ENCODE measurements around the gene PTGR3.

PTGR3 gene

DNA sequence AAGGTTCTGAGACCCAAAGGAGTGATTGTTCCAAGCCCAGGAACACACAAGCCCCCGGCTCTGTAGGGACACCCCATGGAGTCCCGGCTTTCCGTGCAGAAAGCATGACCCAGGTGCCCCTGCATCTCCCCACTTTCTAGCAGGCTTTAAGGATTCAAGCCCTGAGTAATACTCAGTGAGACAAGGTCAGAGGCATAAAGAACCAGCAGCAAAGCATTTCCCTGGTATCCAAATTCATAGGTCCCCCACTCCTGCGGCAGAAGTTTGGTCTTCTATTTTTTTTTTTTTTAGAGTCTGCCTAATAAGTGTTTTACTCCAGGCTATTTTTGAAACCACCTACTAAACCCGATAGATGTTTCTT, 18.0 kb upstream of the PTGR3 start:
- TF ChIP-seq ZNF544 (tag by site-specific recombination; IDR thresholded peaks at IDR 0.05) = no peak
- no peak for TF ChIP-seq ZNF133 (tag by site-specific recombination; IDR thresholded peaks at IDR 0.05)
- TF ChIP-seq ZNF184 (tag by site-specific recombination; IDR thresholded peaks at IDR 0.05) = no peak
- TF ChIP-seq, protein P1, sequence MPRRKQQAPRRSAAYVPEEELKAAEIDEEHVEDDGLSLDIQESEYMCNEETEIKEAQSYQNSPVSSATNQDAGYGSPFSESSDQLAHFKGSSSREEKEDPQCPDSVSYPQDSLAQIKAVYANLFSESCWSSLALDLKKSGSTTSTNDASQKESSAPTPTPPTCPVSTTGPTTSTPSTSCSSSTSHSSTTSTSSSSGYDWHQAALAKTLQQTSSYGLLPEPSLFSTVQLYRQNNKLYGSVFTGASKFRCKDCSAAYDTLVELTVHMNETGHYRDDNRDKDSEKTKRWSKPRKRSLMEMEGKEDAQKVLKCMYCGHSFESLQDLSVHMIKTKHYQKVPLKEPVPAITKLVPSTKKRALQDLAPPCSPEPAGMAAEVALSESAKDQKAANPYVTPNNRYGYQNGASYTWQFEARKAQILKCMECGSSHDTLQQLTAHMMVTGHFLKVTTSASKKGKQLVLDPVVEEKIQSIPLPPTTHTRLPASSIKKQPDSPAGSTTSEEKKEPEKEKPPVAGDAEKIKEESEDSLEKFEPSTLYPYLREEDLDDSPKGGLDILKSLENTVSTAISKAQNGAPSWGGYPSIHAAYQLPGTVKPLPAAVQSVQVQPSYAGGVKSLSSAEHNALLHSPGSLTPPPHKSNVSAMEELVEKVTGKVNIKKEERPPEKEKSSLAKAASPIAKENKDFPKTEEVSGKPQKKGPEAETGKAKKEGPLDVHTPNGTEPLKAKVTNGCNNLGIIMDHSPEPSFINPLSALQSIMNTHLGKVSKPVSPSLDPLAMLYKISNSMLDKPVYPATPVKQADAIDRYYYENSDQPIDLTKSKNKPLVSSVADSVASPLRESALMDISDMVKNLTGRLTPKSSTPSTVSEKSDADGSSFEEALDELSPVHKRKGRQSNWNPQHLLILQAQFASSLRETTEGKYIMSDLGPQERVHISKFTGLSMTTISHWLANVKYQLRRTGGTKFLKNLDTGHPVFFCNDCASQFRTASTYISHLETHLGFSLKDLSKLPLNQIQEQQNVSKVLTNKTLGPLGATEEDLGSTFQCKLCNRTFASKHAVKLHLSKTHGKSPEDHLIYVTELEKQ (tag by site-specific recombination; IDR thresholded peaks at IDR 0.05; ENCODE audit: borderline replicate concordance) = no peak
- no peak for TF ChIP-seq ZNF37A (tag by site-specific recombination; IDR thresholded peaks at IDR 0.05)
- no peak for TF ChIP-seq ZNF747 (tag by site-specific recombination; IDR thresholded peaks at IDR 0.05)
- no peak for TF ChIP-seq ZNF223 (tag by site-specific recombination; IDR thresholded peaks at IDR 0.05)
- no peaks in the 10 kb centered on the region for H3K36me3 ChIP-seq (ENCODE audit: control insufficient read depth in 2 of 2, insufficient read depth in 1 of 2, low read length in 2 of 2)
- POLR2A ChIA-PET = no interaction called here
- CTCF ChIA-PET = no interaction called here
- H3K4me3 ChIP-seq (ENCODE audit: low read depth, low read length) = no peak overlapping the region
- no peak overlapping the region; the same call in 1 of the 2 replicates for H3K27ac ChIP-seq (ENCODE audit: extremely low read depth, low read depth, low read length)
- peaks cover 42% of the 10 kb centered on the region for H3K4me1 ChIP-seq (ENCODE audit: control insufficient read depth, insufficient read depth, low read length)
- H3K9me3 ChIP-seq (ENCODE audit: control insufficient read depth, insufficient read depth, low read depth, low read length) = no peaks in the 10 kb centered on the region

GRCh38 chr18:75226286-75226955, 17.5 kb upstream of the PTGR3 start:
- ChIA-PET POLR2A (no interaction called here), CTCF (no interaction called here)
- H3K36me3 ChIP-seq (ENCODE audit: control insufficient read depth in 2 of 2, insufficient read depth in 1 of 2, low read length in 2 of 2) = no peaks in the 10 kb centered on the region

DNA sequence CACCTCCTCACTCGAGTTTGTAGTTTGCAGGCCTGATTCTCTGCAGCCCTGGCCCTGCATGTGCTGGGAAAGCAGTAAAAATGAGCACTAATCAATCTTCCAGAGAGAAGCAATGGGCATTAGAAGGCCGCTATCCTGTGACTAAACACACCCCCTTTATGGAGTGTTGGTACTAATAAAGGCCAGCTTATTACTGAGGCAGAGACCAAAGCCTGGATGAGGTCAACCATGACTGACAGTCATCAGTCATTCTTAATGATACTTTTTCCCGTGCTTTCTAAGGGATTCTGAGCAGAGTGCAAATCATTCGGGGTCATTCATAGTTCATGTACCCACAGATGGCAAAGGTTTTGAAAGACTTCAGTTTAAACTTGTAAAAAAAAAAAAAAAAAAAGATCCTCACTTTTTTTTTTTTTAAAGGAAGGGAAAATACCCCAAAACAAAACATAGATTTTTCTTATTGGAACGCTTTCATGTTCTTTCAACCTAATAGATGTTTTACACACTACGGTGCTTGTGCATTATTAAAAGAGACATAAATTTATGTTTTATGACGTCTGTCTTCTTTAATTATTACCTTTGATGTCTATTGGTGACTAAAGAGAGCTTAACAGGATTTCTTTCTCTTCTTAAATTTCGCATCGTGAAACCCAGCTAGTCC, 14.9 kb upstream of the PTGR3 start:
- Histone ChIP-seq H3K9me3 (ENCODE audit: control insufficient read depth, insufficient read depth, low read depth, low read length) (no peaks in the 10 kb centered on the region), H3K27ac (ENCODE audit: extremely low read depth, low read depth, low read length) (peak overlapping the region; percentile 44), H3K36me3 (ENCODE audit: control insufficient read depth in 2 of 2, insufficient read depth in 1 of 2, low read length in 2 of 2) (no peaks in the 10 kb centered on the region), H3K4me3 (ENCODE audit: low read depth, low read length) (no peak overlapping the region), H3K4me1 (ENCODE audit: control insufficient read depth, insufficient read depth, low read length) (peaks cover 61% of the 10 kb centered on the region)
- POLR2A ChIA-PET = interaction anchor here (0.7 kb wide), 1 partner anchor 126 kb away, joined by 5 read pairs; no protein-coding TSS in a partner anchor
- CTCF ChIA-PET = interaction anchor here (0.6 kb wide), 1 partner anchor 13 kb away, joined by 4 read pairs; the partner anchor contains the start of gene TSHZ1
- TF ChIP-seq, protein P2, sequence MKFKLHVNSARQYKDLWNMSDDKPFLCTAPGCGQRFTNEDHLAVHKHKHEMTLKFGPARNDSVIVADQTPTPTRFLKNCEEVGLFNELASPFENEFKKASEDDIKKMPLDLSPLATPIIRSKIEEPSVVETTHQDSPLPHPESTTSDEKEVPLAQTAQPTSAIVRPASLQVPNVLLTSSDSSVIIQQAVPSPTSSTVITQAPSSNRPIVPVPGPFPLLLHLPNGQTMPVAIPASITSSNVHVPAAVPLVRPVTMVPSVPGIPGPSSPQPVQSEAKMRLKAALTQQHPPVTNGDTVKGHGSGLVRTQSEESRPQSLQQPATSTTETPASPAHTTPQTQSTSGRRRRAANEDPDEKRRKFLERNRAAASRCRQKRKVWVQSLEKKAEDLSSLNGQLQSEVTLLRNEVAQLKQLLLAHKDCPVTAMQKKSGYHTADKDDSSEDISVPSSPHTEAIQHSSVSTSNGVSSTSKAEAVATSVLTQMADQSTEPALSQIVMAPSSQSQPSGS (tag by site-specific recombination; IDR thresholded peaks at IDR 0.05; ENCODE audit: low read depth) = no peak
- TF ChIP-seq ZNF416 (tag by site-specific recombination; IDR thresholded peaks at IDR 0.05) (no peak), OVOL3 (tag by site-specific recombination; IDR thresholded peaks at IDR 0.05) (0 out of 2 replicates have a peak, but pooled peaks have one; percentile 24), ZNF2 (tag by site-specific recombination; IDR thresholded peaks at IDR 0.05) (no peak), ZNF785 (tag by site-specific recombination; IDR thresholded peaks at IDR 0.05) (no peak), ZNF175 (tag by site-specific recombination; IDR thresholded peaks at IDR 0.05) (no peak)
- TF ChIP-seq, protein P1 (tag by site-specific recombination; IDR thresholded peaks at IDR 0.05; ENCODE audit: borderline replicate concordance) = peak; percentile 84

More at GRCh38 chr18:75226286-75226955, 17.5 kb upstream of the PTGR3 start:
- H3K4me1 ChIP-seq (ENCODE audit: control insufficient read depth, insufficient read depth, low read length) = peaks cover 44% of the 10 kb centered on the region
- no peak overlapping the region; the same call in 1 of the 2 replicates for H3K27ac ChIP-seq (ENCODE audit: extremely low read depth, low read depth, low read length)
- no peak for TF ChIP-seq ZNF157 (tag by site-specific recombination; IDR thresholded peaks at IDR 0.05)
- no peak for TF ChIP-seq ZNF837 (tag by site-specific recombination; IDR thresholded peaks at IDR 0.05)
- no peak for TF ChIP-seq PRDM1 (tag by site-specific recombination; IDR thresholded peaks at IDR 0.05)
- TF ChIP-seq, protein P3, sequence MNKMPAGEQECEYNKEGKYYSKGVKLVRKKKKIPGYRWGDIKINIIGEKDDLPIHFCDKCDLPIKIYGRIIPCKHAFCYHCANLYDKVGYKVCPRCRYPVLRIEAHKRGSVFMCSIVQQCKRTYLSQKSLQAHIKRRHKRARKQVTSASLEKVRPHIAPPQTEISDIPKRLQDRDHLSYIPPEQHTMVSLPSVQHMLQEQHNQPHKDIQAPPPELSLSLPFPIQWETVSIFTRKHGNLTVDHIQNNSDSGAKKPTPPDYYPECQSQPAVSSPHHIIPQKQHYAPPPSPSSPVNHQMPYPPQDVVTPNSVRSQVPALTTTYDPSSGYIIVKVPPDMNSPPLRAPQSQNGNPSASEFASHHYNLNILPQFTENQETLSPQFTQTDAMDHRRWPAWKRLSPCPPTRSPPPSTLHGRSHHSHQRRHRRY (tag by site-specific recombination; IDR thresholded peaks at IDR 0.05) = no peak
- TF ChIP-seq ZNF768 (tag by site-specific recombination; IDR thresholded peaks at IDR 0.05) = no peak
- no peak for TF ChIP-seq ZFP41 (tag by site-specific recombination; IDR thresholded peaks at IDR 0.05; ENCODE audit: borderline replicate concordance)
- TF ChIP-seq, protein P4, sequence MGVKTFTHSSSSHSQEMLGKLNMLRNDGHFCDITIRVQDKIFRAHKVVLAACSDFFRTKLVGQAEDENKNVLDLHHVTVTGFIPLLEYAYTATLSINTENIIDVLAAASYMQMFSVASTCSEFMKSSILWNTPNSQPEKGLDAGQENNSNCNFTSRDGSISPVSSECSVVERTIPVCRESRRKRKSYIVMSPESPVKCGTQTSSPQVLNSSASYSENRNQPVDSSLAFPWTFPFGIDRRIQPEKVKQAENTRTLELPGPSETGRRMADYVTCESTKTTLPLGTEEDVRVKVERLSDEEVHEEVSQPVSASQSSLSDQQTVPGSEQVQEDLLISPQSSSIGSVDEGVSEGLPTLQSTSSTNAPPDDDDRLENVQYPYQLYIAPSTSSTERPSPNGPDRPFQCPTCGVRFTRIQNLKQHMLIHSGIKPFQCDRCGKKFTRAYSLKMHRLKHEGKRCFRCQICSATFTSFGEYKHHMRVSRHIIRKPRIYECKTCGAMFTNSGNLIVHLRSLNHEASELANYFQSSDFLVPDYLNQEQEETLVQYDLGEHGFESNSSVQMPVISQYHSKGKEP (tag by site-specific recombination; IDR thresholded peaks at IDR 0.05) = no peak
- H3K4me3 ChIP-seq (ENCODE audit: low read depth, low read length) = no peak overlapping the region
- no peaks in the 10 kb centered on the region for H3K9me3 ChIP-seq (ENCODE audit: control insufficient read depth, insufficient read depth, low read depth, low read length)
